HFF-Myc (cell line): Measurements from ENCODE around the gene CHRM5.

Source experiments
- DNase-seq: peaks from one replicate; pipeline ENCODE4 v3.0.0-alpha.2; 2011; ENCODE audit warnings: low read depth; ENCODE audit errors: extremely low read depth
- H3K4me3 ChIP-seq: replicated peaks from 2 replicates; pipeline ENCODE4 v1.5.1; 2011; ENCODE audit warnings: low read depth, mild to moderate bottlenecking, control low read depth, low read length
- TF ChIP-seq, protein P1 (sequence below): IDR thresholded peaks from 2 replicates; pipeline ENCODE4 v1.5.1; 2012; ENCODE audit warnings: mild to moderate bottlenecking, low read depth, low read length, control low read depth; ENCODE audit errors: missing control alignments

CHRM5 gene

DNA sequence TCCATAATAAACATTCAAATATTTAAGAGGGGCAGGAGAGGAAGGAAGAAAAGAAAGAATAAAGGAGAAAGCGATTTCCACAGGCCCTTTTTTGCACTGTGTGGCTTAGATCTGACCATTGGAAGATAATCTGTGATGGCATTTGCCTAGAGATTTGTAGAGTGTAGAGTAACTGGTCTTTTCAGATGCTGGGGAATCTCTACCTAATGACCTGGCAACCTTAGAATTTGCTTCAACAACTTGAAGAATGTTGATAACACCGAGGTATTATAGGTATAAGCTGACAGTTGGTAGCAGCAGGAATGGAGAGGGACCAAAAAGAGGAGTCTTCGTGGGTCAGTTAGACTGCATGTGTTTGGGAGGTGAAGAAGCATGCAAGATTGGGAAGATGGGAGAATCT, 91.6 kb downstream of the CHRM5 start:
- no peak for DNase-seq
- H3K4me3 ChIP-seq, result no peak overlapping the region
- TF ChIP-seq, protein P1, sequence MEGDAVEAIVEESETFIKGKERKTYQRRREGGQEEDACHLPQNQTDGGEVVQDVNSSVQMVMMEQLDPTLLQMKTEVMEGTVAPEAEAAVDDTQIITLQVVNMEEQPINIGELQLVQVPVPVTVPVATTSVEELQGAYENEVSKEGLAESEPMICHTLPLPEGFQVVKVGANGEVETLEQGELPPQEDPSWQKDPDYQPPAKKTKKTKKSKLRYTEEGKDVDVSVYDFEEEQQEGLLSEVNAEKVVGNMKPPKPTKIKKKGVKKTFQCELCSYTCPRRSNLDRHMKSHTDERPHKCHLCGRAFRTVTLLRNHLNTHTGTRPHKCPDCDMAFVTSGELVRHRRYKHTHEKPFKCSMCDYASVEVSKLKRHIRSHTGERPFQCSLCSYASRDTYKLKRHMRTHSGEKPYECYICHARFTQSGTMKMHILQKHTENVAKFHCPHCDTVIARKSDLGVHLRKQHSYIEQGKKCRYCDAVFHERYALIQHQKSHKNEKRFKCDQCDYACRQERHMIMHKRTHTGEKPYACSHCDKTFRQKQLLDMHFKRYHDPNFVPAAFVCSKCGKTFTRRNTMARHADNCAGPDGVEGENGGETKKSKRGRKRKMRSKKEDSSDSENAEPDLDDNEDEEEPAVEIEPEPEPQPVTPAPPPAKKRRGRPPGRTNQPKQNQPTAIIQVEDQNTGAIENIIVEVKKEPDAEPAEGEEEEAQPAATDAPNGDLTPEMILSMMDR, result no peak

DNA sequence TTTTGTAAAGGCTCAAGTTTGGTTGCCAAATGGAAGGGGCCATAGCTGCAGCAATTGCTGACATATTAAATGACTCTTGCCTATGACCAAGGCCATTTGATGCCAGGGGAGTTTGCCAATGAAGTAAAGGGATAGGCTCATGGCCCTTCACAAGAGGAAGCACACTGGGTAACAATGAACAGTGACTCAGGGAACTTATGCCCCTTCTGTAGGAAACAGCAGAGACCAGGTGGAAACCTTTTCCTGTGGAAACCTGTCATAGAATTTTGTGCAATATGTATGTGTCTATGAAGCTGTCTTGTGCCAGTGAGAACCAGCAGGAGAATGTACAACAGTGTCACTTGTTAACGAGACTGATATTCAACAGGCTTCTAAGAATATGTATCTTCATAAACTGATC, 96.1 kb downstream of the CHRM5 start:
- DNase-seq, result no peak
- TF ChIP-seq, protein P1, result no peak
- no peak overlapping the region for H3K4me3 ChIP-seq

DNA sequence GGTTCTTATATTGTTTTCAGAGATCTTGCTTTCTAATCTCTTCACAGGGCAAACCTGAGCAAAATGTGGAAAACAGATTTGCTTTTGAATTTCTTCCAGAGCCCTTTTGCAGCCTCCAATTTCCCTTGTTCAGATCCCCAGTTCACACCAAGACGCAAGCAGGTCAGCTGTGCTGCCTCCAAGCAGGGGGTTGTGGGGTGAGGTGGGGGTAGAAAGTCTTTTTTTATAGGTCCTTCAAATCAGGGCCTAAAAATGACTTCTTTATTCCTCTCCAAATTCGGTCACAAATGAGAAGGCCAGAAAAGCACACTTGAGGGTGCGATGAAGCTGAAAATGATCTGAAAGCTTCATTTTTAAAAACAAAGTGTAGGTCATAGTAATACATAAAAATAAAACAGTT, 97.0 kb downstream of the CHRM5 start:
- DNase-seq, result no peak
- TF ChIP-seq, protein P1, result no peak
- no peak overlapping the region for H3K4me3 ChIP-seq

DNA sequence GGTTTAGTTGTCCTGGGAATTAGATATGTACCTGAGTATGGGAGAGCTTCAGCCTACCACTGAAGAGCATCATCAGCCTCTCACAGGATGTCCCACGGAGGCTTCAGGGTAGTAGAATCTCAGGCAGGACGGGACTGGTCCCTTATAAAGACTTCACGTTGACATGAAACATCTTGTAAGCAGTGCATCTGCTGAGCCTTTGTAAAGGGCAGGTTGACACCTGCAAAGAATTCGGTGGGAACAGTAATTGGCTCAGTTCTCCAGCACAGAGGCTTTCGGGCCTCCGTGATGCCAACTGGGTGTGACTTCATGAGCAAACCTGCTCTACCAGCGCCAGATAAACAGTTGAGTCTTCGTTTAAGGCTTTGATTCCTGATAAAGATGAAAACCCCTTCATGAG, 97.6 kb downstream of the CHRM5 start:
- TF ChIP-seq, protein P1, result no peak
- DNase-seq, result no peak
- H3K4me3 ChIP-seq, result no peak overlapping the region

DNA sequence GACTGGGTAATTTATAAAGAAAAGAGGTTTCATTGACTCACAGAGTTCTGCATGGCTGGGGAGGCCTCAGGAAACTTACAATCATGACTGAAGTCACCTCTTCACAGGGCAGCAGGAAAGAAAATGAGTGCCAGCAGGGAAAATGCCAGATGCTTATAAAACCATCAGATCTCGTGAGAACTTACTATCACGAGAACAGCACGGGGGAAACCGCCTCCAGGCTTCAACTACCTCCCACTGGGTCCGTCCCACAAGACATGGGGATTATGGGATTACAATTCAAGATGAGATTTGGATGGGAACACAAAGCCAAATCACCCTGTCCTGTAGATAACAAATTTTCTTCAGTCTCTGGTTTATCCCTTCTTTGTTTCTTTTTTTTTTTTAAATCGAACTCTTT, 101.7 kb downstream of the CHRM5 start:
- no peak overlapping the region for H3K4me3 ChIP-seq
- no peak for DNase-seq
- TF ChIP-seq, protein P1, result no peak

DNA sequence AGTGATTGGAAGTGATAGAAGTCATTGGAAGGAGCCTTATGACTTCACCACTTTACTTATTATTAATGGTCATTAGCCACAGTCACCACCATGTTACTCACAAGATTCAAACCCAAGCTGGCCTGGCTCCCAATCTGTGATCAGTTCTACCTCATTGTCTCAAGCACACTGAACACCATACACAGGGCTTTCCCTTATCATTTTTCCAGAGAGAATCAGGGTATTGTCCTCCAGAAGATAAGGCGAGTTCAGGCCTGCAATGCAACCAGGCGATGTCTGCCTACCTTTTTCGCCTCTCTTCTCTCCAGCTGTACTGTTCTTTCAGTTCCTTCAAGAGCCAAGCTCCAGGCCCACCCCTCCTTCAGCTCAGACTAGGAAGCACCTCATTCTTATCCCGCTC, 108.5 kb downstream of the CHRM5 start:
- no peak overlapping the region for H3K4me3 ChIP-seq
- no peak for DNase-seq
- TF ChIP-seq, protein P1, result no peak

DNA sequence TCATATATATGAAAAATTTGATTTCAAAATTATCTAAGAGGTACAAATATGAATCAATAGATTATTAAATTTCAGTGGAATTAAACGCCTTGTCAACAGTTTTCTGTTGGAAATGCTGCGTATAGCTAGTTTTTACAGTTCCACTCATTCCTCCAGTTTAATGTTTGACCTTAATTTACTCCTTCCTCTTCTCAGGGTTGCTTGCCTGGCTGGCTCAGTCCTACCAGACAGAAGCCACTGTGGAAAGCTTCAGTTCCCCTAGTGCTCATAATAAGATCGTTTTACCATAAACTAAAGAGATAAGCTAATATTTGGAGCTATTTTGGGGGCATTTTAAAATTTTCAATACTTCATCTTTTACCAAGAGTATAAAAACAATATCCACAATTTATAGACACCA, 110.6 kb downstream of the CHRM5 start:
- TF ChIP-seq, protein P1, result no peak
- DNase-seq, result no peak
- no peak overlapping the region for H3K4me3 ChIP-seq
